Measurements from ENCODE around the gene STYX.

DNA sequence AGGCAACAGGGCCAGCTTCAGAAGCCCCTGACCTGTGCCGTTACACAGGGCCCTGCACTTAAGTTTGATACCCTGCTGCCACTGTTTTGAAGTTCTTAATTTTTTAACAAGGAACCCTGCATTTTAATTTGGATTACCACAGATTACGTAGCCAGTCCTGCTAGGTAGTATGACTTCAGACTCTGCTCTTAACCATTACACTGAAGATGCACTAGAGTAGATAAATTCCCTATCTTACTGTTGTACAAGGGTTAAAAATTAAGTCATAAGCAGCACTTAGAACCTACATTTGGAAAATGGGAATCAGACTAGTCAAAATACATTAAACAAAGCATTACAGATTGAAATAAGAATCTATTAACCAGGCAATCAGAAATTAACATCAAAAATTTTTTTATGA lies 59.2 kb downstream of the STYX start:
- TF ChIP-seq, protein P1, sequence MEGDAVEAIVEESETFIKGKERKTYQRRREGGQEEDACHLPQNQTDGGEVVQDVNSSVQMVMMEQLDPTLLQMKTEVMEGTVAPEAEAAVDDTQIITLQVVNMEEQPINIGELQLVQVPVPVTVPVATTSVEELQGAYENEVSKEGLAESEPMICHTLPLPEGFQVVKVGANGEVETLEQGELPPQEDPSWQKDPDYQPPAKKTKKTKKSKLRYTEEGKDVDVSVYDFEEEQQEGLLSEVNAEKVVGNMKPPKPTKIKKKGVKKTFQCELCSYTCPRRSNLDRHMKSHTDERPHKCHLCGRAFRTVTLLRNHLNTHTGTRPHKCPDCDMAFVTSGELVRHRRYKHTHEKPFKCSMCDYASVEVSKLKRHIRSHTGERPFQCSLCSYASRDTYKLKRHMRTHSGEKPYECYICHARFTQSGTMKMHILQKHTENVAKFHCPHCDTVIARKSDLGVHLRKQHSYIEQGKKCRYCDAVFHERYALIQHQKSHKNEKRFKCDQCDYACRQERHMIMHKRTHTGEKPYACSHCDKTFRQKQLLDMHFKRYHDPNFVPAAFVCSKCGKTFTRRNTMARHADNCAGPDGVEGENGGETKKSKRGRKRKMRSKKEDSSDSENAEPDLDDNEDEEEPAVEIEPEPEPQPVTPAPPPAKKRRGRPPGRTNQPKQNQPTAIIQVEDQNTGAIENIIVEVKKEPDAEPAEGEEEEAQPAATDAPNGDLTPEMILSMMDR (IDR thresholded peaks at IDR 0.05), result no peak
- TF ChIP-seq POLR2A (IDR thresholded peaks at IDR 0.05), result no peak
